AG09309 (cell line): ENCODE data around the gene CYFIP2.

ENCODE experiments used
- DNase-seq: peaks from one replicate; pipeline ENCODE4 v3.0.0-alpha.2; 2010; ENCODE audit warnings: low read depth
- H3K4me3 ChIP-seq: 2 replicates; pipeline ENCODE4 v1.5.1; 2011; ENCODE audit warnings: mild to moderate bottlenecking, low read depth, low read length, moderate library complexity; ENCODE audit not compliant: control insufficient read depth
- TF ChIP-seq, protein P1 (sequence below): IDR thresholded peaks from 2 replicates; pipeline ENCODE4 v1.5.1; 2011; ENCODE audit warnings: mild to moderate bottlenecking, low read depth, low read length, inconsistent platforms; ENCODE audit not compliant: insufficient read depth, control insufficient read depth; ENCODE audit errors: missing control alignments

Gene CYFIP2

DNA sequence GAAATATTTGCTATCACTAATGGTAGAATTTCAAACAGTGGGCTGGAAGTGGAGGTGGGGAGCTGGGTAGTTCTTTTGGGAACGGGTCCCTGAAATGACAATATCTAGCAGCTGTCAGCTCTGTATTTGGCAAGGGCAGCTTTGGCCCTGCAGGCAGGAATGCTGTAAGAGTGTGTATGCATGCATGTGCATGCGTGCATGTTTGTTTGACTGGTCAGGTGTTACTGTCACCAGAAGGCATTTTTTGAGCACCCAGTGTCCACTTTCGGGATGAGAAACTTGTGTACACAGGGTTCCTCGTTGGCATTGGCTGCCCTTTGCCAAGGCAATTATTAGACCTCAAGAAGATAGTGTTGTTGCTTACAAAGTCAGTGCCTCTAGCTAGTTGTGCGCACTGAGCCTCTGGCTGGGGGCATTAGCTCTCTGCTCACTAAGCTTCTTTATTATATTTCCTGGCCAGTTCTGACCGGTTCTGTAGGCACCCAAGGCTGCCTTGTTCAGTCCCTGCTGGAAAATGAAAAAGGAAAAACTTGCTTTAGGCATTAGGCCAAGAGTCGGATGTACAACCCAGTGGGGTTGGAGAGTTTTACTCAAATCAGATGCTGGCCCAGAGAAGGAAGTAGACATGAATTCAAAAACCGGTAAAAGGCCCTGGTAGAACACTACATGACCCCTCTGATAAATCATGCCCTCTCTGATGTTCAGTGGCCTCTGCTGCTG is 2.0 kb downstream of the CYFIP2 start:
- DNase-seq: no peak
- no peak overlapping the region for H3K4me3 ChIP-seq

GRCh38 chr5:157269165-157269671 is 3.3 kb downstream of the CYFIP2 start:
- no peak for DNase-seq
- TF ChIP-seq, protein P1, sequence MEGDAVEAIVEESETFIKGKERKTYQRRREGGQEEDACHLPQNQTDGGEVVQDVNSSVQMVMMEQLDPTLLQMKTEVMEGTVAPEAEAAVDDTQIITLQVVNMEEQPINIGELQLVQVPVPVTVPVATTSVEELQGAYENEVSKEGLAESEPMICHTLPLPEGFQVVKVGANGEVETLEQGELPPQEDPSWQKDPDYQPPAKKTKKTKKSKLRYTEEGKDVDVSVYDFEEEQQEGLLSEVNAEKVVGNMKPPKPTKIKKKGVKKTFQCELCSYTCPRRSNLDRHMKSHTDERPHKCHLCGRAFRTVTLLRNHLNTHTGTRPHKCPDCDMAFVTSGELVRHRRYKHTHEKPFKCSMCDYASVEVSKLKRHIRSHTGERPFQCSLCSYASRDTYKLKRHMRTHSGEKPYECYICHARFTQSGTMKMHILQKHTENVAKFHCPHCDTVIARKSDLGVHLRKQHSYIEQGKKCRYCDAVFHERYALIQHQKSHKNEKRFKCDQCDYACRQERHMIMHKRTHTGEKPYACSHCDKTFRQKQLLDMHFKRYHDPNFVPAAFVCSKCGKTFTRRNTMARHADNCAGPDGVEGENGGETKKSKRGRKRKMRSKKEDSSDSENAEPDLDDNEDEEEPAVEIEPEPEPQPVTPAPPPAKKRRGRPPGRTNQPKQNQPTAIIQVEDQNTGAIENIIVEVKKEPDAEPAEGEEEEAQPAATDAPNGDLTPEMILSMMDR: no peak
- no peak overlapping the region for H3K4me3 ChIP-seq

More for the DNA sequence above, 2.0 kb downstream of the CYFIP2 start:
- TF ChIP-seq, protein P1: no peak

DNA sequence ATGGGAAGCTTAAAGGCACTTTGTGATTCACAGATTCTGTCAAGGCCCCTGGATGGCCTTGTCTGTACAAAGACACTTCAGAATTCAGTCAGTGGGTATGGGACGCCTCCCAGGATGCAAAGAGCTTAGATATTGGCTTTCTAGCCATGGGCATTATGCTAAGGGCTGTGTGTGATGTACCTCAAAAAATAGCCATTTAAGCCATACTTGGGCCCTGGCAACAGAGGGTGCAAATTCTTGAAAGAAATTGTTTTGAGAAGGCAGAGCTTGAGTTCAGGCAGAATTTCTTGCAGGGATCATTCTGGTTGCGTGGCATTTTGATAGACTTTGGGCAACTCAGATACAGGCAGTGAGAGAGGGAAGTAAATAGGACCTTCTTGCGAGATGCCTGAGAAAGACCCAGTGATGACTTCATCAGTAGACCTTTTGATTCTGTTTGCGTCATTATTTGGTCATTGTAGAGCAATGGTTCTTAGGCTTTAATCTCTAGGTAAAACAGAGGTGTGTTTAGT is 3.9 kb downstream of the CYFIP2 start:
- TF ChIP-seq, protein P1: no peak
- DNase-seq: no peak
- H3K4me3 ChIP-seq: no peak overlapping the region

GRCh38 chr5:157270771-157271170 is 4.8 kb downstream of the CYFIP2 start:
- DNase-seq: no peak
- TF ChIP-seq, protein P1: no peak
- no peak overlapping the region for H3K4me3 ChIP-seq

DNA sequence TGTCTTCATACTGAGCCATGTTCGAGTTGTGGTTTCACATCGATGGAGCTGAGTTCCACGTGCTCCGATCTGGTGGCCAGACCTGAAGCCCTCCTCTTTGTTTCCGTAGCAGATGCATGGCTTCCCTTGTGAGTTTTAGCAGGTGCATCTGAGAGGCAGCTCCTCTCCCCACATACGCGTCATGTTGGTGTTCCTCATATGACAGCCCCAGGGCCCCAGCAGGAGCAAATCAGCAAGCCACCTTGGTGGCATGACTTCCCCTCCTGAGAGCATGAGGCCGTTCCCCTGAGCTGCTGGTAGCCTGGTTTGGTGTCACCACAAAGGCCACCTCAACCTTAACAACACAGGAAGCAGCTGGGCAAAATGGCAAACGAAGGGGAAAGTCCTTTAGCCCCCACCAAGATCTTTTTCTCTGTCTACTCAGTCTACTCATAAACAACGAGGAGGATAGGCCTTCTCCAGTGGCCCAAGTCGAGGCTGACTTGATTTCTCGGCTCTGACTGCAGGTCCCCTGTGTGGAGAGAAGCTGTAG is 5.9 kb downstream of the CYFIP2 start:
- DNase-seq: no peak
- TF ChIP-seq, protein P1: no peak
- no peak overlapping the region for H3K4me3 ChIP-seq

GRCh38 chr5:157273131-157273556 is 7.2 kb downstream of the CYFIP2 start:
- DNase-seq: no peak
- no peak overlapping the region for H3K4me3 ChIP-seq
- TF ChIP-seq, protein P1: no peak
